Suprapubic skin (tissue), 4 donors: ENCODE measurements around the gene PLEKHG7.

Source experiments
- CTCF ChIP-seq, 2 donors: fragments of 200-600 bp in 1 of 2; fragments of 450-650 bp in 1 of 2; sonication (generic) in 1 of 2; IDR thresholded peaks; one replicate each; pipeline ENCODE4 v1.5.1; 2016 to 2019; ENCODE audit warnings: antibody characterized with exemption in 2 of 2, mild to moderate bottlenecking in 1 of 2, moderate library complexity in 1 of 2
- EP300 ChIP-seq: sonication (generic); formaldehyde crosslinking; IDR thresholded peaks from one replicate; pipeline ENCODE4 v1.6.1; 2017; ENCODE audit warnings: antibody characterized with exemption
- POLR2A ChIP-seq, 2 donors: fragments of 450-650 bp; IDR thresholded peaks; one replicate each; pipeline ENCODE4 v1.6.1; 2017; ENCODE audit warnings: antibody characterized with exemption in 2 of 2, mild to moderate bottlenecking in 2 of 2, moderate library complexity in 2 of 2
- POLR2AphosphoS5 ChIP-seq, 3 donors: sonication (generic); formaldehyde crosslinking; IDR thresholded peaks; one replicate each; pipeline ENCODE4 v1.6.1; 2017; ENCODE audit warnings: antibody characterized with exemption in 3 of 3

- TF ChIP-seq CTCF (IDR thresholded peaks at IDR 0.05) (no peak), POLR2A (IDR thresholded peaks at IDR 0.05) (no peak), POLR2AphosphoS5 (IDR thresholded peaks at IDR 0.05) (no peak), EP300 (no peak)
Measured at GRCh38 chr12:92702754-92703679, at the start of gene PLEKHG7.
